Loucy (cell line): ENCODE data around the gene CEL.
"Not testable (repeated sequence)": the region's sequence is repeated elsewhere in the genome, so short reads cannot be mapped to it uniquely, and the experiment has no call there.

Source experiments
- H2AFZ ChIP-seq: fragments of 200-600 bp; sonication (generic); 2 replicates; pipeline ENCODE4 v1.6.0; 2016; ENCODE audit warnings: antibody characterized with exemption, mild to moderate bottlenecking, low read length, moderate library complexity
- H3F3A ChIP-seq: fragments of 200-600 bp; 2 replicates; pipeline ENCODE4 v1.6.0; 2016; ENCODE audit warnings: antibody characterized with exemption, low read depth, mild to moderate bottlenecking
- H3K27me3 ChIP-seq: fragments of 200-600 bp; sonication (generic); 2 replicates; pipeline ENCODE4 v1.6.1; 2014; ENCODE audit warnings: low read length, mild to moderate bottlenecking; ENCODE audit not compliant: insufficient read depth, poor library complexity, severe bottlenecking
- H3K36me3 ChIP-seq: fragments of 200-600 bp; sonication (generic); 2 replicates; pipeline ENCODE4 v1.6.1; 2016; ENCODE audit warnings: low read length; ENCODE audit not compliant: insufficient read depth
- H3K4me1 ChIP-seq: fragments of 200-600 bp; sonication (generic); 2 replicates; pipeline ENCODE4 v1.5.1; 2014; ENCODE audit warnings: low read length, mild to moderate bottlenecking; ENCODE audit not compliant: insufficient read depth, poor library complexity, severe bottlenecking
- H3K4me2 ChIP-seq: fragments of 200-600 bp; sonication (generic); 2 replicates; pipeline ENCODE4 v1.6.0; 2014; ENCODE audit warnings: antibody characterized with exemption, low read length, low read depth, mild to moderate bottlenecking; ENCODE audit not compliant: poor library complexity, severe bottlenecking
- H3K4me3 ChIP-seq: fragments of 200-600 bp; sonication (generic); 2 replicates; pipeline ENCODE4 v1.5.1; 2014; ENCODE audit warnings: low read length, mild to moderate bottlenecking, mixed read lengths; ENCODE audit not compliant: poor library complexity, severe bottlenecking
- H3K79me2 ChIP-seq: fragments of 200-600 bp; sonication (generic); 2 replicates; pipeline ENCODE4 v1.6.1; 2014; ENCODE audit warnings: low read length; ENCODE audit not compliant: insufficient read depth
- H3K9ac ChIP-seq: fragments of 200-600 bp; sonication (generic); 2 replicates; pipeline ENCODE4 v1.6.0; 2014; ENCODE audit warnings: mild to moderate bottlenecking, low read depth, low read length, moderate library complexity; ENCODE audit not compliant: poor library complexity, severe bottlenecking
- H3K9me2 ChIP-seq: fragments of 200-600 bp; sonication (generic); replicated peaks from 2 replicates; pipeline ENCODE4 v1.6.1; 2016; ENCODE audit warnings: low read depth, low read length, mixed read lengths
- H3K9me3 ChIP-seq: fragments of 200-600 bp; sonication (generic); 2 replicates; pipeline ENCODE4 v1.6.1; 2014; ENCODE audit warnings: mild to moderate bottlenecking, antibody characterized with exemption, low read length, low read depth; ENCODE audit not compliant: insufficient read depth
- H4K20me1 ChIP-seq: fragments of 200-600 bp; sonication (generic); 2 replicates; pipeline ENCODE4 v1.6.0; 2014; ENCODE audit warnings: antibody characterized with exemption, low read length, mild to moderate bottlenecking; ENCODE audit not compliant: insufficient read depth, poor library complexity, severe bottlenecking
- EZH2phosphoT487 ChIP-seq: fragments of 200-600 bp; IDR thresholded peaks from 2 replicates; pipeline ENCODE4 v1.6.1; 2018; ENCODE audit warnings: antibody characterized with exemption, mild to moderate bottlenecking, moderate library complexity, borderline replicate concordance
- TF ChIP-seq, protein P1 (sequence below): fragments of 200-600 bp; sonication (generic); conservative IDR thresholded peaks from 2 replicates; pipeline ENCODE4 v1.5.1; 2014; ENCODE audit warnings: mild to moderate bottlenecking, antibody characterized with exemption, low read length

The CEL gene

GRCh38 chr9:133067813-133068212 lies 6.0 kb downstream of the CEL start:
- Histone ChIP-seq H3K79me2 (no peaks in the 10 kb centered on the region), H2AFZ (no peak overlapping the region)

GRCh38 chr9:133068431-133068830 lies 6.7 kb downstream of the CEL start:
- not testable (repeated sequence) for H3F3A ChIP-seq, H3K27me3 ChIP-seq, H4K20me1 ChIP-seq, H3K4me2 ChIP-seq, H3K36me3 ChIP-seq, H3K79me2 ChIP-seq, H3K4me3 ChIP-seq, H2AFZ ChIP-seq, H3K9me3 ChIP-seq, H3K9ac ChIP-seq, H3K9me2 ChIP-seq, H3K4me1 ChIP-seq

More at GRCh38 chr9:133067813-133068212, 6.0 kb downstream of the CEL start:
- no peak overlapping the region for H3K4me3 ChIP-seq
- TF ChIP-seq, protein P1, sequence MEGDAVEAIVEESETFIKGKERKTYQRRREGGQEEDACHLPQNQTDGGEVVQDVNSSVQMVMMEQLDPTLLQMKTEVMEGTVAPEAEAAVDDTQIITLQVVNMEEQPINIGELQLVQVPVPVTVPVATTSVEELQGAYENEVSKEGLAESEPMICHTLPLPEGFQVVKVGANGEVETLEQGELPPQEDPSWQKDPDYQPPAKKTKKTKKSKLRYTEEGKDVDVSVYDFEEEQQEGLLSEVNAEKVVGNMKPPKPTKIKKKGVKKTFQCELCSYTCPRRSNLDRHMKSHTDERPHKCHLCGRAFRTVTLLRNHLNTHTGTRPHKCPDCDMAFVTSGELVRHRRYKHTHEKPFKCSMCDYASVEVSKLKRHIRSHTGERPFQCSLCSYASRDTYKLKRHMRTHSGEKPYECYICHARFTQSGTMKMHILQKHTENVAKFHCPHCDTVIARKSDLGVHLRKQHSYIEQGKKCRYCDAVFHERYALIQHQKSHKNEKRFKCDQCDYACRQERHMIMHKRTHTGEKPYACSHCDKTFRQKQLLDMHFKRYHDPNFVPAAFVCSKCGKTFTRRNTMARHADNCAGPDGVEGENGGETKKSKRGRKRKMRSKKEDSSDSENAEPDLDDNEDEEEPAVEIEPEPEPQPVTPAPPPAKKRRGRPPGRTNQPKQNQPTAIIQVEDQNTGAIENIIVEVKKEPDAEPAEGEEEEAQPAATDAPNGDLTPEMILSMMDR = no peak
- no peak for TF ChIP-seq EZH2phosphoT487
- no peaks in the 10 kb centered on the region for H3K9me3 ChIP-seq
- no peaks in the 10 kb centered on the region for H3K27me3 ChIP-seq
- no peak overlapping the region for H3K9ac ChIP-seq
- H3K36me3 ChIP-seq = no peaks in the 10 kb centered on the region
- H4K20me1 ChIP-seq = no peaks in the 10 kb centered on the region
- peaks cover 14% of the 10 kb centered on the region for H3K4me1 ChIP-seq
- H3K9me2 ChIP-seq = no peaks in the 10 kb centered on the region
- H3F3A ChIP-seq = no peaks in the 10 kb centered on the region
- H3K4me2 ChIP-seq = no peak overlapping the region

DNA sequence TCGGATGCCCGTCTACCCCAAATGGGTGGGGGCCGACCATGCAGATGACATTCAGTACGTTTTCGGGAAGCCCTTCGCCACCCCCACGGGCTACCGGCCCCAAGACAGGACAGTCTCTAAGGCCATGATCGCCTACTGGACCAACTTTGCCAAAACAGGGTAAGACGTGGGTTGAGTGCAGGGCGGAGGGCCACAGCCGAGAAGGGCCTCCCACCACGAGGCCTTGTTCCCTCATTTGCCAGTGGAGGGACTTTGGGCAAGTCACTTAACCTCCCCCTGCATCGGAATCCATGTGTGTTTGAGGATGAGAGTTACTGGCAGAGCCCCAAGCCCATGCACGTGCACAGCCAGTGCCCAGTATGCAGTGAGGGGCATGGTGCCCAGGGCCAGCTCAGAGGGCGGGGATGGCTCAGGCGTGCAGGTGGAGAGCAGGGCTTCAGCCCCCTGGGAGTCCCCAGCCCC lies 8.8 kb downstream of the CEL start:
- H3K4me2 ChIP-seq, H3K9me3 ChIP-seq, H3K4me3 ChIP-seq, H3K9ac ChIP-seq, H3F3A ChIP-seq, H3K9me2 ChIP-seq, H3K27me3 ChIP-seq, H3K79me2 ChIP-seq, H2AFZ ChIP-seq, H3K36me3 ChIP-seq, H4K20me1 ChIP-seq, H3K4me1 ChIP-seq: not testable (repeated sequence)

GRCh38 chr9:133070985-133071384 lies 9.2 kb downstream of the CEL start:
- H2AFZ ChIP-seq, H3K4me3 ChIP-seq, H3K79me2 ChIP-seq, H3K27me3 ChIP-seq, H3K9me3 ChIP-seq, H3K36me3 ChIP-seq, H3F3A ChIP-seq, H4K20me1 ChIP-seq, H3K9me2 ChIP-seq, H3K4me2 ChIP-seq, H3K9ac ChIP-seq, H3K4me1 ChIP-seq: not testable (repeated sequence)
